Mononuclear cell (primary cell): Measurements from ENCODE around the gene AK2. TPM values are rescaled to one million over a fixed set of nuclear protein-coding genes. Genes with fewer than 3 reads are reported as not detected.
A peak's percentile ranks its signal among the peaks of the same experiment; 100 is the strongest.
"Not testable (repeated sequence)": the region's sequence is repeated elsewhere in the genome, so short reads cannot be mapped to it uniquely, and the experiment has no call there.

Experiments used
- H3K27me3 ChIP-seq: 2 replicates; pipeline ENCODE4 v1.6.0; 2011; ENCODE audit warnings: low read length, control low read depth; ENCODE audit not compliant: insufficient read depth
- H3K4me1 ChIP-seq: 2 replicates; pipeline ENCODE4 v1.5.1; 2011; ENCODE audit warnings: mild to moderate bottlenecking, low read length, control low read depth; ENCODE audit not compliant: insufficient read depth
- H3K4me3 ChIP-seq: 2 replicates; pipeline ENCODE4 v1.5.1; 2011; ENCODE audit warnings: mild to moderate bottlenecking, low read length, moderate library complexity
- H3K9me3 ChIP-seq: 2 replicates; pipeline ENCODE4 v1.5.1; 2011; ENCODE audit warnings: low read depth, mild to moderate bottlenecking, control low read depth, low read length
- total RNA-seq: library from RNA; depleted of rRNA; stranded (reverse); fragments of >200 nt; gene quantifications from one replicate; pipeline ENCODE4 v1.2.3, GENCODE V29; 2012

Gene AK2
- total RNA-seq, 1 donor: 29.1 TPM

DNA sequence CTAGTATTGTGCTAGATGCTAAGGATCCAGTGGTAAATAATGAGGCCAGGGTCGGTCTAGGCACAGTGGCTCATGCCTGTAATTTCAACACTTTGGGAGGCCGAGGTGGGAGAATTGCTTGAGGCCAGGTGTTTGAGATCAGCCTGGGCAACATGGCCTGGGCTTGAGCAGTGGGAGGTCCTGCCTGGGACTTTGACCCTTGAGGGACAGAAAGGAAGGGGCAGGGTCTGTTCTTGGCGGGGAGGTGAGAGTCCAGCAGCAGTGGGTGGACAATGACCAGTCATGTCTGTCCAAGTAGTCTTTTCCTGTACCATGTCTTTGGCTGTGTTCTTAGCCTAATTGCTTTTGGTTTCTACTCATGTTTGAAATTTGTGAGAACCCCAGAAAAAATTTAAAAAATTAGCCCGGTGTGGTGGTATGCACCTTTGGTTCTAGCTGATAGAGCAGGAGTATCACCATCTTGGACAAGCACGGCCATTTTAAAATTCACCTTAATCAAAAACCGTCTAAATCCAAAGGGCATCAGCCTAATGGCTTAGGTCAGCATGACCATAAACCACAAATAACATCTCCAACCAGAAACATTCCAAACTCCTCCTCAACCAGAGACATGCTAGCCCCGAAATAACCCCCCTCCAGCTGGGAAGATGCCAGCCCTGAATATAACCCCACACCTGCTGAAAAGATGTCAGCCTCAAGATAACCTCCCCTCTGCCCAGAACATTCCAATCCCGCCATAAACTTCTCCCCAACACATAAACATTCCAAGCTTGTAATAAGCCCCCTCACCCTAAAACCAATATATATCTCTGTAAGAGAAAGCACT, 6.8 kb upstream of the AK2 start:
- Histone ChIP-seq H3K4me3 (no peak overlapping the region), H3K9me3 (no peaks in the 10 kb centered on the region), H3K27me3 (no peaks in the 10 kb centered on the region)

DNA sequence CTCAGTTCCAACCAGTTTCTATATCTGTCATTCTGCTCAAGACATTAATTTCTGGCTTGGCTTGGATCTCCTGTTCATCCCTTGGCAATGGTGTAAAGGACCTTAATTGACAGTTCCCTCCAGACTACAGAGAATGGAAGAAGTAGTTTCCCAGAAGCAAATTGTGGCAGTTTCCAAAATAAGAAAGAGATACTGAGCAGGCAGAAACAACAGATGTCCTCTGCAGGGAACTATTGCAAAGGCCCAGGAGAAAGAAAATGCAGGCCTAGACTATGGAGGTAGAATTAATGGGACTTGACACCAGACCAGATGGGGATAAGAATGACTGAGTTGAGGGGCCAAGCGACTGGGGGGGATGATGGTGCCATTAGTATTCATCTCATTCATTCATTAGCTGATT, 6.1 kb upstream of the AK2 start:
- Histone ChIP-seq H3K4me1 (peaks cover 39% of the 10 kb centered on the region), H3K4me3 (no peak overlapping the region), H3K27me3 (no peaks in the 10 kb centered on the region), H3K9me3 (no peaks in the 10 kb centered on the region)

More for the DNA sequence above, 6.8 kb upstream of the AK2 start:
- peaks cover 39% of the 10 kb centered on the region for H3K4me1 ChIP-seq

DNA sequence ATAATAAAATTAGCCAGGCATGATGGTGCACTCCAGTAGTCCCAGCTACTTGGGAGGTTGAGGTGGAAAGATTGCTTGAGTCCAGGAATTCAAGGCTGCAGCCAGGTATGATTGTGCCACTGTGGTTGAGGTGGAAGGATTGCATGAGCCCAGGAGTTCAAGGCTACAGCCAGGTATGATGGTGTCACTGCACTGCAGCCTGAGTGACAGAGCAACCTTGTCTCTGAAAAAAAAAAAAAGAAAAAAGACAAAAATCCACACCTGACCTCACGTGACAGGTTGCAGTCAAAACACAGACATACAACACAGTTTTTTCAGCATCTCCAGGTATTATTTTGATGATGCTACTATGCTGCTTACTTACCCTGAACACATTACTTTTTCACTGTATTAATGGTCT, 4.3 kb upstream of the AK2 start:
- no peaks in the 10 kb centered on the region for H3K9me3 ChIP-seq
- H3K4me3 ChIP-seq: no peak overlapping the region
- no peaks in the 10 kb centered on the region for H3K27me3 ChIP-seq
- peaks cover 45% of the 10 kb centered on the region for H3K4me1 ChIP-seq

DNA sequence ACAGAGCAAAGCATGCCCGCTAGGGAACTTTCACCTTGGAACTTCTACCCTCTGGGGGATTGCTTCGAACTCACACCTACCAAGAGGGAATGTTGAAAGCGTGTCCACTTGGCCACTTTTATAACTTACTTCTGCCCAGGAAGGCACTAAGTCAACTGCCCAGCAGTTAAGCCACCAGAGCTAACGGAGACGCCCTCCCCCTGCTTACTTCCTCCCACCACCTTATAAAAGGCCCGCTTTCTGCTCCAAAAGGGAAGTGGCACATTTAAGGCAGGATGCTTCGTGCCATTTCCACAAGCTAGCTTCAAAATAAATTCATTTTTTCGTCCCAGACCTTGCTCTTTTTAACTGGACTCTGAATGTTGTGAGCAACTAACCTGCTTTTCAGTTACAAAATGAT, 3.2 kb upstream of the AK2 start:
- Histone ChIP-seq H3K27me3 (no peaks in the 10 kb centered on the region), H3K4me1 (peaks cover 46% of the 10 kb centered on the region), H3K9me3 (no peaks in the 10 kb centered on the region), H3K4me3 (no peak overlapping the region)

DNA sequence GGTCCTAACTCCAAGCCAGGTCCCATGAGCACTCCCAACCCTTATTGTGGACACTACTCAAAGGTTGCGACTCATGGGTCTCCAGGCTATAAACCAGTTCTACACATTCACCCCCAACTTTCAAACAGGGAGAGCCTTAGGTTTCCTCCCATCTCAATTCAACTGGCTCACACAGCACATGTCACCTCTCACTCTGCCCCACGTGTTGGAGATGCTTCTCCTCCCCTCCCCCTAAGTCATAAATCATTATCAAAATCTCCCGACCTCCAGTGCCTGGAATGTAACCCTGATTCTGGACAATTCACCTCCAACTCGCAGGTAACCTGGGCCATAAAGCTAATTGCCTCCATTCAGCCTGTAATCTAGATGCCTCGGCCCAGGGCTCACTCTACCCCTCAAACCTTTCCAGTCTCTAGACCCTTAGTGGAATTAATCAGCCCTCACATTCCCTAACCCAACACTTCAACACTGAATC, 595 bp downstream of the AK2 start:
- Histone ChIP-seq H3K4me1 (peaks cover 83% of the 10 kb centered on the region), H3K4me3 (peak overlapping the region; percentile 76), H3K27me3 (no peaks in the 10 kb centered on the region), H3K9me3 (no peaks in the 10 kb centered on the region)

DNA sequence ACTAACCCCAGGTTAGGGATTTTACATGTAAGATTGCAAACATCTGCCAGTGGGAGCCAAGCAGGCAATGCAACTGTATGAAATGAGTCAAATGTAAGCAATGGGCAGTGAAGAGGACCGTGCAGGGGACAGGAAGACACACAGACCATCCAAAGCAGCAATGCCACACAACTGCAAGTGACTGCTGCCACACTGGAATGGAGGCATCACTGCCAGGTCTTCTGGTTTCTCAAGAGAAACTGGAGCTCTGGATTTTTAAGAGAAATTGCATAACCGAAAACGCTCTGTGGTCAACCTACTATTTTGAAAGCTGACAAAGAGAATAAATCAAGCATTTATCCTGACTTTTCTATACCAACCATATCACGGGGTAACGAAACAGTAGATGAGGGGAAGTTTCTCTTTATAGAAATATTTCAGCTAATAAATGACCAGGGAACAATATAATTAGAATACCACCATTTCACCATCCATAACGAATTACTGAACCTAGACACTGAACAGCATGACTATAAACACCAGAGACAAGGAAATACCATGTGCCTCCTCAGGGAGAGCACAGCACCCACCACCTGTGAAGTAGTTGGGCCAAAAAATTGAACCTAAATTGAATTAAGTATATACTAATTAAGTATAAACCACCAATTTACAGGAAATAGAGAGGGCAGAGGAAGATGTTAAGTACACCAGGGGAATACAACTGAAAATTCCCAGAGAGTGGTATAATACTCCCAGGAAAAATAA, 4.4 kb downstream of the AK2 start:
- Histone ChIP-seq H3K27me3 (no peaks in the 10 kb centered on the region), H3K4me3 (no peak overlapping the region), H3K9me3 (no peaks in the 10 kb centered on the region), H3K4me1 (peaks cover 75% of the 10 kb centered on the region)

DNA sequence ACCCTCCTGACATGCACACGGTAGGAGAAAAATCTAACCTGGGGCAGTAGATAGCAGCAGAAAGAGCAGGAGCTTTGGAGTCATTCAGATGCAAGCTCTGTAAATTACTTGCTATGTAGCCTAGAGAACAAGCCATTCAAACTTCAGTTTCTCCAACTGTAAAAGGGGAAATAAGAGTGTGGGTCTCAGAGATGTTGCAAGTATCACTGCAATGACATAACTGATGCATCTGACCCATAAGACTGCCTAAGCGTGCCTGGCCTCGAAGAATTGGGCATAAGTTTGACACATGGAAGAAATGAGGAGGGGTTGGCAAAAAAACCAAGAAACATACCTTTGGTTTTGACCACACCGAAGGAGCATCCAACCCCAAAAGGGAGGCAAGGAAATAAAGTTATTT, 5.2 kb downstream of the AK2 start:
- H3K4me1 ChIP-seq: peaks cover 70% of the 10 kb centered on the region
- H3K4me3 ChIP-seq: no peak overlapping the region
- no peaks in the 10 kb centered on the region for H3K27me3 ChIP-seq
- H3K9me3 ChIP-seq: no peaks in the 10 kb centered on the region

DNA sequence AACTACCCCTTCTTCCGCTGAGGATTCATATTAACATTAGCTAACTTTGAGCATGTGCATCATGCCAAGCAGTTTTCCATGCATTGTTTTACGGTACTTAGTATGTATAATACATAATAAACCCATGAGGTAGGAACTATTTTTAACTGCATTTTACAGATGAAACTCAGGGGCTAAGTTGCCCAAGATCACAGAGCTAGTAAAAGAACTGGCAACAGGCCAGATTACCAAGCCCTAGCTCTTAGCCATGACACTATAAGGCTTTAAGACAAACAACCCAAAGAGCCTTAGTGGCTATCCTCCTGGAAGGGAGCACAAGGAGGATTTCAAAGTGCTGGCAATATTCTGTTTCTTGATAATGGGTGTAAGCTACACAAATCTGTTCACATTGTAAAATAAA, 6.1 kb downstream of the AK2 start:
- no peaks in the 10 kb centered on the region for H3K9me3 ChIP-seq
- peaks cover 66% of the 10 kb centered on the region for H3K4me1 ChIP-seq
- H3K27me3 ChIP-seq: no peaks in the 10 kb centered on the region
- H3K4me3 ChIP-seq: no peak overlapping the region

DNA sequence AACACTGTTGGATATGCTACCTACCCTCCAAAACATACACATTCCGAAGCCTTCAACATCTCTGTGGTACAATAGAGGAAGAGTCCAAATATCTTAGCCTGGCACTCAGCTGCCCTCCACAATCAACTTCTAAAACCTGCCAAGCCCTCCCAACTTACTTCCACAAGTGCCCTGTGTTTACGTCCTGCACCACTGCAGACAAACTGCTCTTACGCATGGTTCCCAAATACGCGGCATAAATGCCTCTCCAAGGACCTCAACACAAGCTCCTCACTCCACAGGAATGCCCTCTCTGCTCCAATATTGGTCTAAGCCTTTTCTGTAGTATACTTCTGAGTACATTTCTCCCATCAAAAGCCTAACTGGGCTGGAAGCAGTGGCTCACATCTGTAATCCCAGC, 6.8 kb downstream of the AK2 start:
- H3K27me3 ChIP-seq: no peaks in the 10 kb centered on the region
- no peaks in the 10 kb centered on the region for H3K9me3 ChIP-seq
- peaks cover 66% of the 10 kb centered on the region for H3K4me1 ChIP-seq
- H3K4me3 ChIP-seq: no peak overlapping the region

DNA sequence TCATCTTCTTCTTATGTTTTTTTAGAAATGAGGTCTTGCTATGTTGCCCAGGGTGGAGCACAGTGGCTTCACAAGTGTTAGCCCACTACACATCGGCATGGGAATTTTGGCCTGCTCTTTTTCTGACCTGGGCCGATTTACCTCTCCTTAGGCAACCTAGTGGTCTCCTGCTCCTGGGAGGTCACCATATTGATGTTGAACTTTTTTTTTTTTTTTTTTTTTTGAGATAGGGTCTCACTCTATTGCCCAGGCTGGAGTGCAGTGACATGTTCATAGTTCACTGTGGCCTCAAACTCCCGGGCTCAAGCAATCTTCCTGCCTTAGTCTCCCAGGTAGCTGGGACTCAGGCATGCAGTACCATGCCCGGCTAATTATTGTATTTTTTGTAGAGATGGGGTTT, 7.5 kb downstream of the AK2 start:
- no peak overlapping the region for H3K4me3 ChIP-seq
- peaks cover 62% of the 10 kb centered on the region for H3K4me1 ChIP-seq
- no peaks in the 10 kb centered on the region for H3K9me3 ChIP-seq
- H3K27me3 ChIP-seq: no peaks in the 10 kb centered on the region

DNA sequence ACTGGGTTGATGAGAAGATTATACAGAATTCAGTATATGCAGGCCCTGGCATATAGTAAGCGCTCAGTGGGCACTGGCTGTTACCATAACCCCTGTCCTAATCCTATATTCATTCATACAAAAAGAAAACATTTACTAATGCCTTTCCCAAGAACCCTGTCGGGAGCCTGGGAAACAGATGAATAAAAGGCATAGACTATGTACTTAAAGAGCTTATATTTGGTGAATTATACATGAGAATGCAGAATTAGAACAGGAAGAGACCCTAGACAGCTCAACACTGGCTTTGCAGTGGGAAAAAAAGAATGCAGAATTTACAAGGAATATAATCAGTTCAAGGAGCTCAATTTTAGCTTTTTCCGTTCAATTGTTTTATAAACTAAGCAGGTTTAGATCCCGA, 10.9 kb downstream of the AK2 start:
- Histone ChIP-seq H3K27me3 (no peaks in the 10 kb centered on the region), H3K4me1 (peaks cover 27% of the 10 kb centered on the region), H3K4me3 (no peak overlapping the region), H3K9me3 (no peaks in the 10 kb centered on the region)

DNA sequence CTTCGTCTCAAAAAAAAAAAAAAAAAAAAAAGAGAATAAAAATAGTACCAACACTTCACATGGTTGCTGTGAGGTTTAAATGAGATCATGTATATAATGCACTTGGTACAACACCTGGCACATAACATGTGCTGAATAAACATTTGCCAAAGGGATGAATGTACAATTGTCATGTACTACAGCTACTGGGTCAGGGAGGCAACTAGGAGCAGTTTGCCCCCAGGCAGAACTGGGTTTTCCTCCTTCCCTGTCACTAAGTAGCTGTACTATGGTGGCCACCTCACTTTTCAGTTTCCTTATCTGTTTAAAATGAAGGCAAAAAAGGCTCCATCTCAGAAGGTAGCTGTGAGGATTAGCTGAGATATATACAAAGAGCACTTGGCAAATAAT, 11.5 kb downstream of the AK2 start:
- Histone ChIP-seq H3K9me3 (no peaks in the 10 kb centered on the region), H3K4me3 (no peak overlapping the region), H3K4me1 (peaks cover 21% of the 10 kb centered on the region), H3K27me3 (no peaks in the 10 kb centered on the region)

DNA sequence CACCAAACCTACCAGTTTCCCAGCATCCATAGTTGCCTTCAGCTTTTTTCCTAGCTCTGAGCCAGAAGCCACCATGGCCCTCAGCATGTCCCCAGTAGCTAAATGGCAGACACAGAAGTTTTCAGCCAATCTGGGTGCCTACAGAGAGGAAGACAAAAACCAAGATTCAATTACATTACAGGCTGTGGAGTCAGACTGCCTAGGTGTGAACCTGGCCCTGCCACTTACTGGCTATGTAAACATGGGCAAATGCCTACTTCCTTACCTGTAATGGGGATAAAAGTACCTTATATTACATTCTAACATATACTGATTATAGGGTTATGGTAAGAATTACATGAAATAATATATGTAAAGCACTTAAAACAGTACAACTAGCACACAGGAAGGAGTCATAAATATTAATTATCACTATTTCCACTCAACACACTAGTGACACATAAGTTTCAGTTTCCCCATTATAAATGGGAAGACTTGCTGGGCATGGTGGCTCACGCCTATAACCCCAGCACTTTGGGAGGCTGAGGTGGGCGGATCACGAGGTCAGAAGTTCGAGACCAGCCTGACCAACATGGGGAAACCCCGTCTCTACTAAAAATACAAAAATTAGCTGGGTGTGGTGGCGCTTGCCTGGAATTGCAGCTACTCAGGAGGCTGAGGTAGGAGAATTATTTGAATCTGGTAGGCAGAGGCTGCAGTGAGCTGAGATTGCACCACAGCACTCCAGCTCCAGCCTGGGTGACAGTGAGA, 12.1 kb downstream of the AK2 start:
- peaks cover 16% of the 10 kb centered on the region for H3K4me1 ChIP-seq
- not testable (repeated sequence) for H3K9me3 ChIP-seq, H3K4me3 ChIP-seq, H3K27me3 ChIP-seq

DNA sequence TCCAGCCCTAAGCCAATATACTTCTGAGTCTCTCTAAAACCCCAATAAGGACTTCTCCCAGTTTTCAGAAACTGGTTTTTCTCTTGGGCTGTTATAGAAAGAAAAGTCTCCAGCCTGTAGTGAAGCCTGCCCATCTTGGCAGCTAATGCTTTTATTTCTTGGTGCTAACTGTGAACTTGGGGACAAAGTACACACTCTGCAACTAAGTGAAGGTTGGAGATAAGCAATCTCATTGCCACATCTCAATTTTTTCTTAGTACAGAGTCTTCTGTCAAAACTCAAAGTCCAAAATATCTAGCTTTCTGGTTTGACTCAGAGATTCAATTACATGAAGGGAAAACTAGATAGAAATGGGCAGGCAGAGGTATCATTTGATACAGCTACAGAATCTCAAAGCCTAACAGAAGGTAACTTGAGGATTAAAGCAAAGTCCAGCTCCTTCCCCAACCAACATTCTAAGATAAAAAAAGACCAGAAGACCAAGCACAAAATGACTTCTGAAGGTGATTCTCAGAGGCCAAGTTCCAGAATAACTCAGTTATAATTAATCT, 14.0 kb downstream of the AK2 start:
- H3K4me1 ChIP-seq: peaks cover 15% of the 10 kb centered on the region
- H3K4me3 ChIP-seq: no peak overlapping the region
- H3K9me3 ChIP-seq: no peaks in the 10 kb centered on the region
- no peaks in the 10 kb centered on the region for H3K27me3 ChIP-seq
